ENCODE measurements around the gene ZNF287.

DNA sequence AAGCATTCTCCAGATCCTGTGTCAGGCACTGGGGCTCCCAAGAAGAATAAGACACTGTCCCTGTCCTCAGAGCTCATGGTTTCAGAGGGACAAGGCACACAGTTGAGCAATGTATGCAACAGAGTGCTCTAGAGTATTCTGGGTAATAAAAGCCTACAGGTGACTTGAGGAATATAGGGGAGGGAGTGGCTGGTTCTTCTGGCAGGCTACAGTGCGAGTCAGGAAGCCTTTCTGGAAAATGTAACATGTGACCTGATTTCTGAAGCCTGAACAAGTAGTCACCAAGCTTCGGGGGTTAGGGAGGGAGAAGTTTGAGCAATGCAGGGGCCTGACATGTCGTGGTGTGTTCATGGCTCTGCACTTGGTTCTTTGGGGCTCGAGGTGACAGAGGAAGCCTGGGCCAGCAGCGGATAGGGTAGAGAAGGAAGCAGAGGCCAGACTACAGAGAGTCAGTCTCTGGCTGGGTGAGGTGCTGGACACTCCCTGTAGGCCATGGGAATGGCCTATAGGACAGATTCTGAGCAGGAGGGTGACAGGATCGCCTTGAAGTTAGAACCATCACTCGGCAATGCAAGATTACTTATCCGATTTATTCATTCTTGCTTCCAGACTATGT lies 61.0 kb downstream of the ZNF287 start:
- TF ChIP-seq, protein P1, sequence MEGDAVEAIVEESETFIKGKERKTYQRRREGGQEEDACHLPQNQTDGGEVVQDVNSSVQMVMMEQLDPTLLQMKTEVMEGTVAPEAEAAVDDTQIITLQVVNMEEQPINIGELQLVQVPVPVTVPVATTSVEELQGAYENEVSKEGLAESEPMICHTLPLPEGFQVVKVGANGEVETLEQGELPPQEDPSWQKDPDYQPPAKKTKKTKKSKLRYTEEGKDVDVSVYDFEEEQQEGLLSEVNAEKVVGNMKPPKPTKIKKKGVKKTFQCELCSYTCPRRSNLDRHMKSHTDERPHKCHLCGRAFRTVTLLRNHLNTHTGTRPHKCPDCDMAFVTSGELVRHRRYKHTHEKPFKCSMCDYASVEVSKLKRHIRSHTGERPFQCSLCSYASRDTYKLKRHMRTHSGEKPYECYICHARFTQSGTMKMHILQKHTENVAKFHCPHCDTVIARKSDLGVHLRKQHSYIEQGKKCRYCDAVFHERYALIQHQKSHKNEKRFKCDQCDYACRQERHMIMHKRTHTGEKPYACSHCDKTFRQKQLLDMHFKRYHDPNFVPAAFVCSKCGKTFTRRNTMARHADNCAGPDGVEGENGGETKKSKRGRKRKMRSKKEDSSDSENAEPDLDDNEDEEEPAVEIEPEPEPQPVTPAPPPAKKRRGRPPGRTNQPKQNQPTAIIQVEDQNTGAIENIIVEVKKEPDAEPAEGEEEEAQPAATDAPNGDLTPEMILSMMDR (IDR thresholded peaks at IDR 0.05): no peak
- no peak for TF ChIP-seq ZFX (IDR thresholded peaks at IDR 0.05; ENCODE audit: borderline replicate concordance)
